HL-60/S4 treated with retinoic acid at 250 ng/mL for 4 days and 3 days (cell line): ENCODE data around the gene ARHGAP36.

Source experiments
- in situ Hi-C: fragments of 300-500 bp; cut with MboI; formaldehyde crosslinking; loops from 2 replicates; pipeline ENCODE4 v1.7.0; 2022; ENCODE audit warnings: low sequenced_read_pairs

Gene ARHGAP36

DNA sequence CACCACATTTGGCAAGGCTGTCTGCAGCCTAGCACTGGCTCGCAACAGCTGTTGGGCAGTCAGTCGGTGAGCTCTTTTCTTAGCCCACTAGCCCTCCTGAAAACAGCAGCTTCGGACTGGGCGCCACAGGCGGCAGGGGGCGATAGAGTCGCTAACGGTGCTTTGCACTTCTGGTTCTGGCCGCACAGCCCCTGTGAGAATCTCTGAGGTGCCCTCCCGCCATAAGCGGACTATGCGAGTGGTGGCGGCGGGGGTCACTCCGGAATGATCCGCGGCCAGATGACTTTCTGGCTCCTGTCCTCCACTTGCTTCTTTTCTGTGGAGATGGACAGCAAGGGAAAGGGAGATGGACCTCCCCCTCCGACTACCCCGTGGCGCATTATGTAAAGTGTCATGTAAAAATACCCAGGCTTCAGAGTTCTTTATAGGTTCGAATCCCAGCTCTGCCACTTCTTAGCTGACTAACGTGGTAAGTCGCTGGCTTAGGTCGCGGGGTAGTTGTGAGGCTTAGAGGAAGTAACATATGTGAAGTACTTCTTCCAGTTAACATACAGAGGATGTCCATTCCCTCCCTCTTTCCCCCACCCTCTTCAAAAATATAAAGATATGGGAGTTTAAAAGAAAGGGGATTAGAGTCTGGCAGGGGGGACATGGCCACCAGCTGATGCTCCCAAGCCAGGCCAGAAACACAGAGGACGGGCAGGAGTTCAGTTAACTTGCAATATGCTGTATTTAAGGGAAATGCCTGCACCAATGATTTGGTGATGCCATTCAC lies 11.0 kb downstream of the ARHGAP36 start:
- in situ Hi-C loops, result no loop called here

DNA sequence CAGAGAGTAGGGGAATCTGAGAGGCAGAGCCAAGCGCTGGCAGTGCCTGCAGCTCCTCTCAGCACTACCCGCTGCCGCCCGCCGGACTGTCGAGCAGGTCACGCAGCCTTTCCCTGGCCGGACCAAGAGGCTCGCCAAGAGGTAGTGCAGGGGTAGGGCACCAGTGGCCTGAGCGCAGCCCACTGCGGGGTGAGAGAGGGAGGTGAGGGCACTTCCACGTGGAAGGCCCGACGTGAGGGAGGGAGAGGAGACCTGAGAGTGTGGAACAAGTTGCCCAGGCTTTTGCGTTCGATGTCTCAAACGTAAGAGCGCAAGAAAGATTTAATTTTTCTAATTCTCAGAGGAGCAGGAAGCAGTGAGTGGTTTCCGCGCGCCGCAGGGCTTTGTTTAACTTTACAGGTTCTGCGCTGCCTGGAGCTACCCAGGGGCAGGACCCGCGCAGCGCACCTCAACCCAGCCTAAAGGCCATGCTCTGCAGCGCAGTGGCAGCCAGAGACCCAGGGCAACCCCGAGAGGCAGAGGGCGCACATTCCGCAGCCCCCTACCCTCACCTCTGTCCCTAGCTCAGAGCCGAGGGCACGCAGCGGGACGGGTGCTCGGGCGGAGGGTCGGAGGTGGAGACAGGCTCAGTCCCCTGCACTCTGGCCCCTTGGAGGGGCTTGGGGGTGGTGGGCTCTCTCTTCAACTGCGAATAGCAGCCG lies 14.9 kb downstream of the ARHGAP36 start:
- in situ Hi-C loops, result no loop called here

DNA sequence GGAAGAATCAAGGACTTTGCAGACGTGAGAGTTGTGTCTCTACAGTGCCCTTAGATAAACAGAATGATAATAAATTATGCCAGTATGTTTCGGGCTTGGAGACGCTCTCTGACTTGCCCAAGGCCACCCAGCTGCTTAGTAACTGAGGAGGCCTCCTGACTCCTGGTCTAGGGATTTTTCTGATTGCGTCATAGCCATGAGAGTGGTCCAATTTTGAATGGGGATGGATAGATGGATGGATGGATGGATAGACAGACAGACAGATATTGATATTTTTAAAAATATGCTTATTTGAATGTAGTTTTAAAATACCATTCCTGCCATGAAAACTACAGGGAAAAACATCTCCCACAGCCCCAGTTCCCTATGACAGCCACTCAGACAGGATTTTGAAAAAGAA lies 15.5 kb downstream of the ARHGAP36 start:
- in situ Hi-C loops, result no loop called here

DNA sequence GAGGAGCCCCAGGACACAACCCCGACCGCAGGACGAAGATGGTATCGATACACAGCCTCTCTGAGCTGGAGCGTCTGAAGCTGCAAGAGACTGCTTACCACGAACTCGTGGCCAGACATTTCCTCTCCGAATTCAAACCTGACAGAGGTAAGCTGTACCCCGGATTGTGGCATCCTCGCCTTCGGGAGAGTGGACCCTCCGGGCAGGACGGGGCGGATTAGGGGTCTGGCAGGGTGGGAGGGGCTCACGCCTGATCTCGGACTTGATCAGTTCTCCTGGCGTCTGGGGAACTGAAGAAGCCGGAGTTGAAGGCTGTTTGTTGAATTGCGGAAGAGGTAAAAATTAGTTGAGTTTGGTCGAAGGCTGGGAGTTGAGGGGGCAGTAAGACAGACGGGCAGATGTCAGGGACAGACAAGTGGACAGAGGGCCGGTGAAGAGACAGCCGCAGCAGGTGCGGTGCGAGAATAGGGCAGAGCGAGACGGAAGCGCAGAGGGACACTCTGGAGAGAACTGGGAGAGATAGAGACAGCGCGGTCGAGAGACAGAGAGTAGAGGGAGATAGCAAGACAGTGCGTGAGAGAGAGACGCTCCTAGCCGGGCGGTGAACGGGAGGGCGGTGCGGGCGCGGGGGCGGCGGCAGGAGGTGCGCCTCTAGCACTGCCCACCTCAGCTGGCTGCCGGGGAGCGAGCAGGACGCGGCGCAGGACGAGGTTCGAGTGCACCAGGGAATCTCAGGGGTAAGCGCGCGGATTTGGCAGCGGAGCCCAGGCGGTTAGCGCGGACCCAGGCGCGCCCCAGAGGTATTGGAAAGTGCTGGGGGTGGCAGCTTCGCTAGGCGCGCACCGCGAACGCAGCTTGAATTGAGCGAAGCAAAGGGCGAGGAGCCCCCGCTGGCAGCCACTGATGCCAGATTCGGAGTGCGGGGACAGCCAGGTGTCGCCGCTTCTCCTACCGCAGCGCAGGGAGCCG lies 23.9 kb downstream of the ARHGAP36 start:
- in situ Hi-C loops, result no loop called here

DNA sequence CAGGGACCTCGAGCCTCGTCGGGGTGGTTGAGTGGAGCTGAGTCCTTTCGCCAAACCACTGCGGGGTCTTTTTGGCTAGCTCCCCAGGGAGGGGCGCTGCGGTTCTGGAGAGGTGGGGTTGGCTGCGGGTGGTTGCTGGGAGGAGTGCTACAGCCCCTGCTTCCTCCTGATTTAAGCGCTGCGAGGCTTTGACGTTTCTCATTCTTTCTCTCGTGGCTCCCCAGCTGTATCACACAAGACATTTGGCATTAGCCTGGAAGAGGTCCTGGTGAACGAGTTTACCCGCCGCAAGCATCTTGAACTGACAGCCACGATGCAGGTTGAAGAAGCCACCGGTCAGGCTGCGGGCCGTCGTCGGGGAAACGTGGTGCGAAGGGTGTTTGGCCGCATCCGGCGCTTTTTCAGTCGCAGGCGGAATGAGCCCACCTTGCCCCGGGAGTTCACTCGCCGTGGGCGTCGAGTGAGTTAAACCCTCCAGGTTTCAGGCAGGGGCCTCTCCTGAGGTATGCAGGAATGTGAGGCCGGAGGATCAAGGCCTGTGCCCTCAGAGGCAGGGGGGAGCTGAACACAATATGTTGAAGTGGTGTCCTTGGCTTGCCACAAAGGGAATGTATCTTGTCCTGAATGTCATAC lies 25.5 kb downstream of the ARHGAP36 start:
- in situ Hi-C loops, result no loop called here

DNA sequence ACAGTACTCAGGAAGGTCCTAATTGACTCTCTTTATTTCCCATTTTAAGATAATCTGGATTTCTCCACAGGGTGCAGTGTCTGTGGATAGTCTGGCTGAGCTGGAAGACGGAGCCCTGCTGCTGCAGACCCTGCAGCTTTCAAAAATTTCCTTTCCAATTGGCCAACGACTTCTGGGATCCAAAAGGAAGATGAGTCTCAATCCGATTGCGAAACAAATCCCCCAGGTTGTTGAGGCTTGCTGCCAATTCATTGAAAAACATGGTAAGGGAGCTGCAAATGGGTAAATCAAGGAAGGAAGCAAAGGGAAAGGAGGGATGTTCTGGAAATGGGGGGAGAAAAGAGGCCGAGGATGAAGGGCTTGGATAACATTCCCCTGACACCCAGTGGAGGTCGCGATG lies 26.0 kb downstream of the ARHGAP36 start:
- in situ Hi-C loops, result no loop called here

DNA sequence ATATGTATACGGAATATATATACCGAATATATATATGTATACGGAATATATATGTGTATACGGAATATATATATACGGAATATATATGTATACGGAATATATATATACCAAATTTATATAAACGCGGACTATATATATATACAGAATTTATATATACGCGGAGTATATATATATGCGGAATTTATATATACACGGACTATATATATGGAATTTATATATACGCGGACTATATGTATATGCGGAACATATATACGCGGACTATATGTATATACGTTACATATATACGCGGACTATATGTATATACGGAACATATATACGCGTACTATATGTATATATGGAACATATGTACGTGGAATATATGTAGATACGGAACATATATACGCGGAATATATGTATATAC lies 78.6 kb downstream of the ARHGAP36 start:
- in situ Hi-C loops, result no loop called here

DNA sequence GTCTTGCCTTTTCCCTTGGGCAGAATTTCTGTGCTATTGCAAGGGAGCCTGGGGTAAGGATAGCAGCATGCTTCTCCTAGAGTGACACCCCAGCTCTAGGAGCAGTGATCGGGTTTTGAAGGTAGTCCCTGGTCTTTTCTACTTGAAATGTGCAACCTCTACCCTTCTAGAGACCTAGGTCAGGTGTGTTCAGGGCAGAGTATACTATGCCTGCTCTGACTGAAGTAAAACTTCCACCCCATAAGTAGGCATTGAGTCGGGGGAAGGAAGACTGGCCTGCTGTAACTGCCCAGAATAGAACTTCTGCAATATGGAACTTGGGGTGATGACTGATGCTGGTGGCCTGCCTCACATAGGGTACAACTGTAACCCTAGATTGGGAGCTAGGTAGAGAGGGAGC lies 80.9 kb downstream of the ARHGAP36 start:
- in situ Hi-C loops, result no loop called here
